ENCODE measurements around the gene BBS9.

BBS9 gene

DNA sequence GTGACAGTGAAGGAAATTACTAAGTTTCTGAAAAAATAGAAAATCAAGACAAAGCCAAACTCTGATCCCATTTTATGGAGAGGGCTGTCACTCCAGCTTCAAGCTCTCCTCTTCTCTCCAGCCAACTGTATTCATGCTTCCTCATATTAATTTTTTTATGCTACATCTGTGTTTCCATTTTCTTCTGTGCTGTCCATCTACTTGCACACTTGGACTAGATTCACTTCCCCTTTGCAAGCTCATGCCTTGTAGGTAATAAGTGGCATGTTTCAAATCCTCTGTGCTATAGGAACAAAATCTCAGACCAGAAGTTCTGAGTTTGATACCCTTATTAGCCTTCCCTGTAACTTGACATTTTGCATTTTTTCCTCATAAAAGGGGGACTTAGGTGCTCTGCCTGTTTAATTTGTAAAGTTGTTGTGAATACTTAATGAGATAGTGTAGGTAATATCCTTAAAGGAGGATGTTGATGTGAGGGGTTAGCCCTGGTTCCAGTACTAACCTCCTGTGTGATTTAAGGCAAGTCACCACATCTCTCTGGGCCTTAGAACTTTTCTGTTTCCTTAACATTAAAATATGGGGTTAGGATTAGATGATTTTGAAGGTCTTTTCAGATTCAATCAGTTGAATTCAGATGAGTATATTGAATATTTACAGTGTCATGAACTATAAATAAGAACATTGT lies 358.8 kb downstream of the BBS9 start:
- TF ChIP-seq, protein P1, sequence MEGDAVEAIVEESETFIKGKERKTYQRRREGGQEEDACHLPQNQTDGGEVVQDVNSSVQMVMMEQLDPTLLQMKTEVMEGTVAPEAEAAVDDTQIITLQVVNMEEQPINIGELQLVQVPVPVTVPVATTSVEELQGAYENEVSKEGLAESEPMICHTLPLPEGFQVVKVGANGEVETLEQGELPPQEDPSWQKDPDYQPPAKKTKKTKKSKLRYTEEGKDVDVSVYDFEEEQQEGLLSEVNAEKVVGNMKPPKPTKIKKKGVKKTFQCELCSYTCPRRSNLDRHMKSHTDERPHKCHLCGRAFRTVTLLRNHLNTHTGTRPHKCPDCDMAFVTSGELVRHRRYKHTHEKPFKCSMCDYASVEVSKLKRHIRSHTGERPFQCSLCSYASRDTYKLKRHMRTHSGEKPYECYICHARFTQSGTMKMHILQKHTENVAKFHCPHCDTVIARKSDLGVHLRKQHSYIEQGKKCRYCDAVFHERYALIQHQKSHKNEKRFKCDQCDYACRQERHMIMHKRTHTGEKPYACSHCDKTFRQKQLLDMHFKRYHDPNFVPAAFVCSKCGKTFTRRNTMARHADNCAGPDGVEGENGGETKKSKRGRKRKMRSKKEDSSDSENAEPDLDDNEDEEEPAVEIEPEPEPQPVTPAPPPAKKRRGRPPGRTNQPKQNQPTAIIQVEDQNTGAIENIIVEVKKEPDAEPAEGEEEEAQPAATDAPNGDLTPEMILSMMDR (IDR thresholded peaks at IDR 0.05; ENCODE audit: control insufficient read depth, extremely low read depth, insufficient read depth), result no peak

DNA sequence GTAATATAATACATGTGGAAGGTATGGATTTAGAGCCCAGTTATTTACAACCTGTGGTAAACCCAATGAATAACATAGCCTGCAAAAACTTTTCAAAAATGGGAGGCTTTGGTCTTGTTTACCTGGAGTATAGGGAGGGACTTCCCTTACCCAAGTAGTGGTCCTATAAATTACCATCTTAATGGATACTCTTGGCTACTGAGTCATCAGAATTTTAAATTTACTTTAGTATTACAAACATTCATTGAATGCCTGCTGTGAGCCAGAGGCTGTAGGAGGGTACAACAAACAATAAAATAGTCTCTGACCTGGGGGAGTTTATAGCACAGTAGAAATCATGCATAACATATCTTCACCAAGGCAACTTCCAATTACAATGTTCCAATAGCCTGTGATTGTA lies 365.1 kb downstream of the BBS9 start:
- no peak for DNase-seq (ENCODE audit: low read depth)
- TF ChIP-seq, protein P1 (IDR thresholded peaks at IDR 0.05; ENCODE audit: control insufficient read depth, extremely low read depth, insufficient read depth), result no peak
- no peak overlapping the region for H3K4me3 ChIP-seq (ENCODE audit: low read depth, low read length)

More for the DNA sequence above, 358.8 kb downstream of the BBS9 start:
- DNase-seq (ENCODE audit: low read depth), result no peak
- H3K4me3 ChIP-seq (ENCODE audit: low read depth, low read length), result no peak overlapping the region

DNA sequence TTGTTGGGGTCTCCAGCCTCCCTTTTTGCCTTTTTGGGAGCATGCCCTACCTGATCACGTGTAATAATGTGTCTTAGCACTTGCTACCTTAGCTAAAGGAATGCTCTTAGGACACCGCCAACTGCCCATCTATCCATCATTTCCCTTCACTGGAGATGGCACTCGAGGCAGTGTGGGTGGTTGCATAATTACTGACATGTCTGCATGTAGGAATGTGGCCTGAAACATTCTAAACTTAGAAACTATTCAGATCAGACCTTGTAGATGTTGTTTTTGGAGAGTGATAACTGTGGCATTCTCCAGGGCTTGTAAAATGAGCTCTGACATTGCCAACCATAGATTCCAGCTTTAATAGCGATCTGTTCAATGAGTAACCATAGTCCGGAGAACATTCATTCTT lies 365.8 kb downstream of the BBS9 start:
- no peak overlapping the region for H3K4me3 ChIP-seq (ENCODE audit: low read depth, low read length)
- no peak for DNase-seq (ENCODE audit: low read depth)
- TF ChIP-seq, protein P1 (IDR thresholded peaks at IDR 0.05; ENCODE audit: control insufficient read depth, extremely low read depth, insufficient read depth), result no peak

DNA sequence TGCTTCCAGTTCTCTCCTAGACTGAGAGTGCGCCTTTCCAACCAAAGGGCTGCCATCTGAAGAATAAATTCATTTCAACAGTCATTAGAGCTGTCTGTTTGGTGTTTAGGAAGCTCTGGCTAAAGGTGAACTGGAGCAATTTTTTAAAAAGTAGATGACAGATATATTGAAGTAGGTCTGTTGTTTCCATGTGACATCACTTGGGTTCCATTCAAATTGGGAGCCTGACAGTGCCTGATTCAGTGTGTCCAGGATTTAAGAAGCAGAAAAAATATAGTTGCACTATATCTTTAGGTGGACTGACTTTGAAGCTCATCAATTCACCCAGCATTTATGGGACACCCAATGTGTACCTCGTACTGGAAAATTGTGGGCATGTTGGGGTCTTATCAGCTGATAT lies 367.7 kb downstream of the BBS9 start:
- H3K4me3 ChIP-seq (ENCODE audit: low read depth, low read length), result no peak overlapping the region
- no peak for DNase-seq (ENCODE audit: low read depth)
- TF ChIP-seq, protein P1 (IDR thresholded peaks at IDR 0.05; ENCODE audit: control insufficient read depth, extremely low read depth, insufficient read depth), result no peak

DNA sequence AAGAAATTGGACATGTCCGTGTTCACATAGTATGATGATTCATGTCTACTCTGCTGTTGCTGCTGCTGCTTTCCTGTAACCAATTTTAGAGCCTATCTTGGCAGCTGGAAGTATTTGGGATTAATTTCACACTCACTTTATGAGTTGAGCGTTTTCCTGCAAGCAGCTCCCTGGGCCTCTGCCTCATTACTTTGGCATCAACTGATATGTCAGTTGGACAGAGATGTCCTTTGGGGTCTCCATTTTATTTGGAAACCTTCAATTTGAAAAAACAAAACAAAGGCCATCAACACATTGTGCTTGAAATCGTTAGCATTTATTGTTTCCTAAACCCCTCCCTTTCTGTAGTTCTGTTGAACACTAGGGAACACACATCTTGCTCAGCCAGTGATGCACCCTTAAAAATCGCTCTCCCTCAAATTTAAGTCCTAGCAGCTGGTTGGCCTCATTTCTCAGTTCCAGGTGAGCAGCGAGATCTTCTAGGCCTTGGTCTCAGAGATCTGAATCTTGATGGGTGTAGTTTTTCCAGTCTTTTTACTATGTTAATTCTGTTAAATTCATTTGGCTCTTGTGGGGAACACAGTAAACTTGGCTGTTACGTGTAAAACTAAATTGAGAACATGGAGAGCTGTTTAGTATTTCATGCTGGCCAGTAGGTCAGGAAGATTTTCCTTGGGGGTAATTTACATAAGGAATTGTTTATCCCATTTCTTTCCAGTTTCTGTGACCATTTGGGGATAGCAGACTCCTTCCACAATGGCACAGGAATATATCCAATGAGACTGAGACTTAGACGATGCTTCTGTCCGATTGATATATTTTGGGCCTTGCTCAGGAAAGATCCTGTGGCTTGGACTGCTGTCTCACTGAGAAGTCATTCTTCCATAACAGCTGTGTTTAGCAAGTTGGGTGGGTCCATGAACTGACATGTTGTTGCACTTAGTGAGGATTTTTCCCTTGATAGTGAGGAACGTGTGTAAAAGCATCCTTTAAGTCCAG lies 371.6 kb downstream of the BBS9 start:
- no peak for DNase-seq (ENCODE audit: low read depth)
- H3K4me3 ChIP-seq (ENCODE audit: low read depth, low read length), result no peak overlapping the region
- TF ChIP-seq, protein P1 (IDR thresholded peaks at IDR 0.05; ENCODE audit: control insufficient read depth, extremely low read depth, insufficient read depth), result no peak

DNA sequence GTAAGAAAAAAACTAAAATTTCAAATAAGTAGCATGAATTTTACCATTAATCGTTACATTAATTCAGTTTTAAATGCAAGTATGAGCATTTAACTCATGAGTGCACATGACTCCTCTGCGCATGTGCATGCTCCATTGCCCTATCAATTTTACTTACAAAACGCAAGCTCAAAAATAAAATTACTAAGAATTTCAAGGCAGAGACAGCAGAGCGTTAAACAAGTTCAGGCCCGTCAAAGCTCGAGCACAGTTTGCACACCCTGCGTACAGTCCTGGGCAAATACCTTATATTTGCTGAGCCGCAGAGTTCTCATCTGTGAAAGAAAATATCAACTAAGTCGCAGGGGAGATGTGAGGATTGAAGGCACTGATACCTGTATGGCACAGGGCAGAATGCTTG lies 373.6 kb downstream of the BBS9 start:
- TF ChIP-seq, protein P1 (IDR thresholded peaks at IDR 0.05; ENCODE audit: control insufficient read depth, extremely low read depth, insufficient read depth), result no peak
- no peak for DNase-seq (ENCODE audit: low read depth)
- H3K4me3 ChIP-seq (ENCODE audit: low read depth, low read length), result no peak overlapping the region

Data from LNCaP clone FGC (cell line).